HepG2 (cell line): ENCODE data around the gene FGF10. TPM values are rescaled to one million over a fixed set of nuclear protein-coding genes. Genes with fewer than 3 reads are reported as not detected.

Source experiments
- ATAC-seq: fragments of 200-7000 bp; cut with Tn5 transposase; 3 replicates; pipeline ENCODE4 v1.9.1; 2020; ENCODE audit warnings: mild to moderate bottlenecking, moderate library complexity
- BruUV-seq: library from RNA; stranded (reverse); fragments of 400-500 nt; replicated peaks from 2 replicates; lab custom pipeline; 2021; lab: Mats Ljungman, UMichigan
- CTCF ChIA-PET: fragments of 300-600 bp; formaldehyde crosslinking; extraction: SDS; loops from one replicate; lab custom pipeline; 2021; ENCODE audit warnings: low total read pairs, inconsistent platforms, low intra/inter-chr PET ratio; lab: Yijun Ruan, JAX
- POLR2A ChIA-PET: fragments of 350-600 bp; sonication (Branson Sonifier 250); formaldehyde crosslinking; loops from one replicate; lab custom pipeline; 2020; ENCODE audit warnings: antibody characterized with exemption, inconsistent platforms; lab: Yijun Ruan, JAX
- DNase-seq: peaks from one replicate; pipeline ENCODE4 v3.0.0-alpha.2; 2015; ENCODE audit warnings: low spot score
- FAIRE-seq: peaks from 3 replicates; lab custom pipeline; 2011; peaks lifted over from hg19 to GRCh38; lab: Jason Lieb, UNC
- H2AFZ ChIP-seq: one replicate; pipeline ENCODE4 v1.6.1; 2011; ENCODE audit warnings: low read length, inconsistent platforms
- H3K27ac ChIP-seq: fragments of 300-600 bp; 3 replicates; pipeline ENCODE4 v1.8.0; 2011; ENCODE audit warnings: mixed run types, mild to moderate bottlenecking, mixed read lengths, low read length, inconsistent platforms; ENCODE audit not compliant: insufficient read depth; ENCODE audit errors: extremely low read length
- H3K27me3 ChIP-seq, 2 experiments: fragments of 200-600 bp in 1 of 2; 2 replicates in 1 of 2; 3 replicates in 1 of 2; pipeline versions ENCODE4 v1.6.0 to v1.8.0; 2011; ENCODE audit warnings: low read length in 2 of 2, mild to moderate bottlenecking in 2 of 2, moderate library complexity in 2 of 2, inconsistent platforms in 1 of 2; ENCODE audit not compliant: insufficient read depth in 2 of 2, control insufficient read depth in 1 of 2
- H3K36me3 ChIP-seq, 2 experiments: fragments of 200-600 bp in 1 of 2; replicated peaks in 1 of 2; 2 replicates in 1 of 2; 3 replicates in 1 of 2; pipeline versions ENCODE4 v1.5.1 to v1.8.0; 2011; ENCODE audit warnings: low read length in 2 of 2, inconsistent platforms in 1 of 2; ENCODE audit not compliant: insufficient read depth in 2 of 2, control insufficient read depth in 1 of 2
- H3K4me1 ChIP-seq: 2 replicates; pipeline ENCODE4 v1.5.1; 2012; ENCODE audit warnings: low read length, inconsistent platforms; ENCODE audit not compliant: insufficient read depth
- H3K4me2 ChIP-seq: 2 replicates; pipeline ENCODE4 v1.6.0; 2011; ENCODE audit warnings: low read depth, low read length, inconsistent platforms
- H3K4me3 ChIP-seq, 3 experiments: fragments of 200-600 bp in 1 of 3; sonication (generic), shearing (Covaris generic) in 1 of 3; replicated peaks in 1 of 3; 2 replicates each; pipeline ENCODE4 v1.5.1; 2011 to 2016; ENCODE audit warnings: low read length in 3 of 3, inconsistent platforms in 2 of 3, low read depth in 2 of 3, mild to moderate bottlenecking in 2 of 3, control low read depth in 1 of 3, mixed read lengths in 1 of 3; ENCODE audit not compliant: insufficient read depth in 1 of 3
- H3K79me2 ChIP-seq: one replicate; pipeline ENCODE4 v1.6.1; 2011; ENCODE audit warnings: low read length, inconsistent platforms; ENCODE audit not compliant: insufficient read depth
- H3K9ac ChIP-seq: 2 replicates; pipeline ENCODE4 v1.6.0; 2011; ENCODE audit warnings: mild to moderate bottlenecking, low read depth, low read length, inconsistent platforms; ENCODE audit not compliant: insufficient read depth
- H3K9me3 ChIP-seq: 2 replicates; pipeline ENCODE4 v1.5.1; 2012; ENCODE audit warnings: mild to moderate bottlenecking, low read length
- H4K20me1 ChIP-seq: 2 replicates; pipeline ENCODE4 v1.6.0; 2011; ENCODE audit warnings: inconsistent platforms, mild to moderate bottlenecking, low read length, moderate library complexity; ENCODE audit not compliant: insufficient read depth
- ATF4 ChIP-seq, 2 experiments: fragments of 450-650 bp in 1 of 2; sonication (generic) in 1 of 2; formaldehyde crosslinking; IDR thresholded peaks; 2 replicates each; pipeline versions ENCODE4 v1.5.0 to v1.8.0; 2020 to 2022; ENCODE audit warnings: mild to moderate bottlenecking in 1 of 2, missing genetic modification reagents in 1 of 2
- ATM ChIP-seq: fragments of 450-650 bp; IDR thresholded peaks from 2 replicates; pipeline ENCODE4 v1.7.1; 2017; ENCODE audit warnings: mild to moderate bottlenecking, borderline replicate concordance
- NR1H2 ChIP-seq: sonication (generic); formaldehyde crosslinking; IDR thresholded peaks from 2 replicates; pipeline ENCODE4 v1.8.1; 2022; ENCODE audit warnings: low read depth, missing genetic modification reagents, borderline replicate concordance
- POLR2G ChIP-seq: fragments of 200-400 bp; formaldehyde crosslinking; IDR thresholded peaks from 2 replicates; pipeline ENCODE4 v1.6.1; 2018; ENCODE audit warnings: mild to moderate bottlenecking, low read depth, low read length, moderate library complexity
- RXRB ChIP-seq: IDR thresholded peaks from 2 replicates; pipeline ENCODE4 v1.6.1; 2016; ENCODE audit warnings: borderline replicate concordance, missing genetic modification reagents, missing compliant biosample characterization
- TRIM24 ChIP-seq: sonication (generic); formaldehyde crosslinking; IDR thresholded peaks from 2 replicates; pipeline ENCODE4 v1.8.0; 2022; ENCODE audit warnings: mild to moderate bottlenecking, missing genetic modification reagents
- ZBTB14 ChIP-seq: sonication (generic); formaldehyde crosslinking; IDR thresholded peaks from 2 replicates; pipeline ENCODE4 v1.4.0; 2020; ENCODE audit warnings: missing genetic modification reagents
- ZFP1 ChIP-seq: IDR thresholded peaks from 2 replicates; pipeline ENCODE4 v1.6.1; 2016
- ZNF142 ChIP-seq: sonication (generic); formaldehyde crosslinking; IDR thresholded peaks from 2 replicates; pipeline ENCODE4 v1.4.0; 2020; ENCODE audit warnings: missing genetic modification reagents
- ZNF234 ChIP-seq: sonication (generic); formaldehyde crosslinking; conservative IDR thresholded peaks from 2 replicates; pipeline ENCODE4 v1.5.1; 2020; ENCODE audit warnings: mild to moderate bottlenecking, missing genetic modification reagents
- ZNF652 ChIP-seq: IDR thresholded peaks from 2 replicates; pipeline ENCODE4 v1.6.1; 2016; ENCODE audit warnings: low read depth, borderline replicate concordance
- ZNF746 ChIP-seq: sonication (generic); formaldehyde crosslinking; IDR thresholded peaks from 2 replicates; pipeline ENCODE4 v1.8.0; 2022; ENCODE audit warnings: mild to moderate bottlenecking, missing genetic modification reagents
- WGBS: methylation state at CpG from one replicate; pipeline ENCODE4 v1.1.6; 2017; ENCODE audit warnings: low lambda C conversion rate; 5-methylcytosine and 5-hydroxymethylcytosine counted together
- in situ Hi-C: cut with HindIII; loops from 2 replicates; pipeline ENCODE4 v1.10.0; 2017; ENCODE audit warnings: low pct_unique_long_range_greater_than_20kb; ENCODE audit not compliant: extremely low pct_ligation_motif_present
- intact Hi-C: fragments of 100-400 bp; cut with micrococcal nuclease; formaldehyde crosslinking; loops from one replicate; pipeline ENCODE4 v1.10.0; 2022; ENCODE audit not compliant: unreplicated experiment
- polyA plus RNA-seq, 8 experiments: library from polyadenylated mRNA; depleted of rRNA in 3 of 8; stranded (reverse) in 7 of 8; unstranded in 1 of 8; fragments of >200 nt; fragmentation: Illumina TruSeq in 4 of 8; extraction: Trizol in 4 of 8; gene quantifications; 2 replicates each; pipeline versions ENCODE4 v1.2.1 to v1.2.3, GENCODE V29; 2011 to 2016; ENCODE audit warnings: low read depth in 4 of 8, missing spikeins in 1 of 8, mixed read lengths in 1 of 8; ENCODE audit not compliant: insufficient read depth in 1 of 8
- total RNA-seq, 5 experiments: library from RNA; depleted of rRNA; stranded (reverse); fragments of >200 nt; fragmentation: Illumina TruSeq; extraction: Trizol; gene quantifications; 2 replicates each; pipeline ENCODE4 v1.2.3, GENCODE V29; 2016; ENCODE audit warnings: low read depth in 1 of 5
- TF ChIP-seq, protein P1 (sequence below): sonication (generic); formaldehyde crosslinking; IDR thresholded peaks from 2 replicates; pipeline ENCODE4 v1.4.0; 2020; ENCODE audit warnings: missing genetic modification reagents
- TF ChIP-seq, protein P2 (sequence below): sonication (generic); formaldehyde crosslinking; IDR thresholded peaks from 2 replicates; pipeline ENCODE4 v1.8.0; 2022; ENCODE audit warnings: missing genetic modification reagents, mild to moderate bottlenecking, borderline replicate concordance

FGF10 gene
- total and polyA plus RNA-seq, 2 of the 13 experiments (the other 11 are each of a cell fraction or from before 2014, with no cell fraction given) = not detected

- Histone ChIP-seq H3K4me2 (no peak overlapping the region), H2AFZ (no peak overlapping the region), H3K36me3 (no peaks in the 10 kb centered on the region), H3K79me2 (no peaks in the 10 kb centered on the region), H3K27ac (no peak overlapping the region), H4K20me1 (no peaks in the 10 kb centered on the region), H3K9me3 (no peaks in the 10 kb centered on the region), H3K4me1 (no peaks in the 10 kb centered on the region), H3K4me3 (no peak overlapping the region), H3K27me3 (no peaks in the 10 kb centered on the region; a peak in 1 of 5 replicates), H3K9ac (no peak overlapping the region)
- intact Hi-C loops = no loop called here
- ATAC-seq (no peak), FAIRE-seq (no peak), DNase-seq (no peak)
- ChIA-PET CTCF (no interaction called here), POLR2A (no interaction called here)
- in situ Hi-C loops = no loop called here
- WGBS = 2% methylated on average over 2 of the region's 2 CpGs
- no TSS peak for BruUV-seq
- no peak for TF ChIP-seq TRIM24 (CRISPR knock-in tag)
- no peak for TF ChIP-seq ZNF142 (CRISPR knock-in tag)
- no peak for TF ChIP-seq POLR2G
- no peak for TF ChIP-seq ZNF652 (CRISPR knock-in tag)
- TF ChIP-seq ZFP1 (CRISPR knock-in tag) = no peak
- no peak for TF ChIP-seq RXRB (CRISPR knock-in tag)
- TF ChIP-seq, protein P1, sequence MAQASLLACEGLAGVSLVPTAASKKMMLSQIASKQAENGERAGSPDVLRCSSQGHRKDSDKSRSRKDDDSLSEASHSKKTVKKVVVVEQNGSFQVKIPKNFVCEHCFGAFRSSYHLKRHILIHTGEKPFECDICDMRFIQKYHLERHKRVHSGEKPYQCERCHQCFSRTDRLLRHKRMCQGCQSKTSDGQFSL (CRISPR knock-in tag) = no peak
- no peak for TF ChIP-seq NR1H2
- TF ChIP-seq ZBTB14 (CRISPR knock-in tag) = no peak
- no peak for TF ChIP-seq ATM
- TF ChIP-seq ZNF746 (CRISPR knock-in tag) = no peak
- TF ChIP-seq ATF4 (CRISPR knock-in tag; IDR thresholded peaks at IDR 0.05) = no peak
- TF ChIP-seq ZNF234 (CRISPR knock-in tag) = no peak
- TF ChIP-seq, protein P2, sequence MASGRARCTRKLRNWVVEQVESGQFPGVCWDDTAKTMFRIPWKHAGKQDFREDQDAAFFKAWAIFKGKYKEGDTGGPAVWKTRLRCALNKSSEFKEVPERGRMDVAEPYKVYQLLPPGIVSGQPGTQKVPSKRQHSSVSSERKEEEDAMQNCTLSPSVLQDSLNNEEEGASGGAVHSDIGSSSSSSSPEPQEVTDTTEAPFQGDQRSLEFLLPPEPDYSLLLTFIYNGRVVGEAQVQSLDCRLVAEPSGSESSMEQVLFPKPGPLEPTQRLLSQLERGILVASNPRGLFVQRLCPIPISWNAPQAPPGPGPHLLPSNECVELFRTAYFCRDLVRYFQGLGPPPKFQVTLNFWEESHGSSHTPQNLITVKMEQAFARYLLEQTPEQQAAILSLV = no peak
These were observed 70.3 kb downstream of the FGF10 start for GRCh38 chr5:44318883-44319282.
